D721Med (cell line): ENCODE results near the gene ECHS1.

Source experiments
- DNase-seq: peaks from one replicate; pipeline ENCODE4 v3.0.0; 2011; ENCODE audit warnings: low spot score; ENCODE audit not compliant: insufficient read length
- FAIRE-seq: peaks from 2 replicates; lab custom pipeline; 2011; peaks lifted over from hg19 to GRCh38; lab: Jason Lieb, UNC
- TF ChIP-seq, protein P1 (sequence below): IDR thresholded peaks from 2 replicates; pipeline ENCODE4 v1.5.1; 2012; ENCODE audit warnings: mild to moderate bottlenecking, control low read depth; ENCODE audit not compliant: insufficient read depth; ENCODE audit errors: missing control alignments

Gene ECHS1

GRCh38 chr10:133346413-133346812 lies 26.7 kb downstream of the ECHS1 start:
- TF ChIP-seq, protein P1, sequence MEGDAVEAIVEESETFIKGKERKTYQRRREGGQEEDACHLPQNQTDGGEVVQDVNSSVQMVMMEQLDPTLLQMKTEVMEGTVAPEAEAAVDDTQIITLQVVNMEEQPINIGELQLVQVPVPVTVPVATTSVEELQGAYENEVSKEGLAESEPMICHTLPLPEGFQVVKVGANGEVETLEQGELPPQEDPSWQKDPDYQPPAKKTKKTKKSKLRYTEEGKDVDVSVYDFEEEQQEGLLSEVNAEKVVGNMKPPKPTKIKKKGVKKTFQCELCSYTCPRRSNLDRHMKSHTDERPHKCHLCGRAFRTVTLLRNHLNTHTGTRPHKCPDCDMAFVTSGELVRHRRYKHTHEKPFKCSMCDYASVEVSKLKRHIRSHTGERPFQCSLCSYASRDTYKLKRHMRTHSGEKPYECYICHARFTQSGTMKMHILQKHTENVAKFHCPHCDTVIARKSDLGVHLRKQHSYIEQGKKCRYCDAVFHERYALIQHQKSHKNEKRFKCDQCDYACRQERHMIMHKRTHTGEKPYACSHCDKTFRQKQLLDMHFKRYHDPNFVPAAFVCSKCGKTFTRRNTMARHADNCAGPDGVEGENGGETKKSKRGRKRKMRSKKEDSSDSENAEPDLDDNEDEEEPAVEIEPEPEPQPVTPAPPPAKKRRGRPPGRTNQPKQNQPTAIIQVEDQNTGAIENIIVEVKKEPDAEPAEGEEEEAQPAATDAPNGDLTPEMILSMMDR, result no peak
- DNase-seq (no peak), FAIRE-seq (no peak)

GRCh38 chr10:133344236-133344635 lies 28.9 kb downstream of the ECHS1 start:
- TF ChIP-seq, protein P1, result no peak
- DNase-seq (no peak), FAIRE-seq (no peak)

- FAIRE-seq (no peak), DNase-seq (no peak)
- TF ChIP-seq, protein P1, result no peak
These were observed 29.6 kb downstream of the ECHS1 start for GRCh38 chr10:133343558-133343957.

- FAIRE-seq (no peak), DNase-seq (no peak)
- TF ChIP-seq, protein P1, result no peak
These were observed 30.2 kb downstream of the ECHS1 start for GRCh38 chr10:133342942-133343341.

DNA sequence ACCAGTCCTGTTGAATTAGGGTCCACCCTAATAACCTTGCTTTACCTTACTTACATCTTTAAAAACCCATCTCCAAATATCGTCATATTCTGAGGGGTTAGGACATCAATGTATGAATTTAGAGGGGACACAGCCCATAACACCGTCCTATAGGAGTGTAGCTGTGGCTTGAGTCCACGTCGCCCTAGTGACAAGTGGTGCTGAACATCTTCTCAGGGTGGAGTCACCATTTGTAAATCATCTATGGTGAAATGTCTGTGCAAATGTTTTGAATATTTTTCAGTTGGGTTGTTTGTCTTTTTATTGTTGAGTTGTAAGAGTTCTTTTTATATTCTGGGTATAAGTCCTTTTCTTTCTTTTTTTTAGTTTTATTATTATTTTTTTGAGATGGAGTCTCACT lies 31.2 kb downstream of the ECHS1 start:
- FAIRE-seq, result no peak

GRCh38 chr10:133339708-133340380 lies 33.3 kb downstream of the ECHS1 start:
- FAIRE-seq, result no peak
- TF ChIP-seq, protein P1, result no peak
- no peak for DNase-seq

More for the DNA sequence above, 31.2 kb downstream of the ECHS1 start:
- TF ChIP-seq, protein P1, result no peak
- DNase-seq, result no peak
